NOMO-1 (cell line): ENCODE measurements around the gene HINT1.
"Not testable (repeated sequence)": the region's sequence is repeated elsewhere in the genome, so short reads cannot be mapped to it uniquely, and the experiment has no call there.

ENCODE experiments used
- DNase-seq, 2 experiments: peaks; one replicate each; lab custom pipeline; 2025; ENCODE audit not compliant: unreplicated experiment in 2 of 2; lab: John Stamatoyannopoulos, UW

HINT1 gene

GRCh38 chr5:131165119-131165727 is at the start of gene HINT1:
Gene HINT1 (minus strand): TSS chr5:131165256. CDS start chr5:131165205, 51 bp downstream.
- peak; percentile 84 to 94 for DNase-seq

GRCh38 chr5:131214609-131215227 is 49.7 kb upstream of the HINT1 start:
- no peak for DNase-seq

GRCh38 chr5:131212471-131213021 is 47.5 kb upstream of the HINT1 start:
- DNase-seq = peak; percentile 41 to 85

- DNase-seq = no peak
Measured at GRCh38 chr5:131211669-131212068, 46.6 kb upstream of the HINT1 start.

- peak; percentile 20 to 67 for DNase-seq
Measured at GRCh38 chr5:131210151-131210510, 45.1 kb upstream of the HINT1 start.

GRCh38 chr5:131209506-131210150 is 44.6 kb upstream of the HINT1 start:
- peak; percentile 93 to 99 for DNase-seq

- no peak for DNase-seq
Measured at GRCh38 chr5:131209175-131209505, 44.1 kb upstream of the HINT1 start.

- peak; percentile 74 to 88 for DNase-seq
Measured at GRCh38 chr5:131206772-131207171, 41.7 kb upstream of the HINT1 start.

- DNase-seq = no peak
Measured at GRCh38 chr5:131206061-131206460, 41.0 kb upstream of the HINT1 start.

- DNase-seq = no peak
Measured at GRCh38 chr5:131204964-131205363, 39.9 kb upstream of the HINT1 start.

- DNase-seq = no peak
Measured at GRCh38 chr5:131200560-131200959, 35.5 kb upstream of the HINT1 start.

- DNase-seq = no peak
Measured at GRCh38 chr5:131198625-131199024, 33.6 kb upstream of the HINT1 start.

- DNase-seq = no peak
Measured at GRCh38 chr5:131196331-131196730, 31.3 kb upstream of the HINT1 start.

- DNase-seq = no peak
Measured at GRCh38 chr5:131195696-131196095, 30.6 kb upstream of the HINT1 start.

- DNase-seq = no peak
Measured at GRCh38 chr5:131194725-131195124, 29.7 kb upstream of the HINT1 start.

- not testable (repeated sequence) for DNase-seq
Measured at GRCh38 chr5:131193897-131194296, 28.8 kb upstream of the HINT1 start.

- DNase-seq = no peak
Measured at GRCh38 chr5:131193106-131193505, 28.1 kb upstream of the HINT1 start.

- DNase-seq = no peak
Measured at GRCh38 chr5:131186561-131187256, 21.7 kb upstream of the HINT1 start.

- DNase-seq = no peak
Measured at GRCh38 chr5:131185523-131186104, 20.6 kb upstream of the HINT1 start.

- no peak for DNase-seq
Measured at GRCh38 chr5:131182839-131183238, 17.8 kb upstream of the HINT1 start.

- DNase-seq = no peak
Measured at GRCh38 chr5:131180407-131180806, 15.4 kb upstream of the HINT1 start.
